ENCODE measurements around the gene POP5. TPM values are rescaled to one million over a fixed set of nuclear protein-coding genes. Genes with fewer than 3 reads are reported as not detected.
A peak's percentile ranks its signal among the peaks of the same experiment; 100 is the strongest.

POP5 gene
- total RNA-seq, 2 donors from 2014 or later: 23.9 to 45.8 TPM

DNA sequence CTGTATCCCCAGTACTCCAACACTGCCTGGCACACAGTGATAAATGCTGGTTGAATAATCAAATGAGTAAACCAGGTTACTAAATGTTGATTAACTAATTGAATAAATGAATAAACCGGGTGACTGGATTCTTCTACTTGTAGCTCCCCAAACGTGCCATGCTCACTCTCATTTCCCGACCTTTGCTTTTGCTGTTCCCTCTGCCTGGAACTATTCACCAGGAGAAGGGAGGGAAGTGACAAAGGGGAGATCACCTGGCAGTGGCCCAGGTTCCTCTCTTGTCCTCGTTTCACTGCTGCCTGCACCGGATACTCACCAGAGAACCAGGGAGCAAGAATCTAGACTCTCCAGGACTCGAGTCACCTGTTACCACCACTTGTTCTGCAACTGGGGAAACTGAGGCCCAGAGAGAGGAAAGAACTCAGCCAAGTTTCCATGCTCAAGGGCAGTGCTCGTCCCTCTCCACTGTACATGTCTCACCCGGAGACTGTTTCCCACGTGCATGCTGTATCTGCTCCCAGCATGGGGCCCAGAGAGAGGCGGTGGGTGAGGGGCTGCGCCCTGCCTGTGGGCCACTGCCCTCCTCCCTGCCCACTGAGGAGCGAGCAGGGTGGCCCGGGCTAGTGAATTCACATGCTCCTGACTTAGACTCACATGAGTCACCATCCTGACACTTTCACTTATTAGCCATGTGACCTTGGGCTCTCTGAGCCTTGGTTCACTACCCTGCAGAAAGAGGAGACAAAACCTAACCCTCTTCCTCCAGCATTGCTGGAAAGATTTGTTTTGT, 17.7 kb upstream of the POP5 start:
- ATAC-seq (peak; percentile 75), DNase-seq (peak in 3 of 4 donors; percentile 26 to 45 (median 42))
- no peaks in the 10 kb centered on the region for H3K9me3 ChIP-seq
- TF ChIP-seq, protein P1, sequence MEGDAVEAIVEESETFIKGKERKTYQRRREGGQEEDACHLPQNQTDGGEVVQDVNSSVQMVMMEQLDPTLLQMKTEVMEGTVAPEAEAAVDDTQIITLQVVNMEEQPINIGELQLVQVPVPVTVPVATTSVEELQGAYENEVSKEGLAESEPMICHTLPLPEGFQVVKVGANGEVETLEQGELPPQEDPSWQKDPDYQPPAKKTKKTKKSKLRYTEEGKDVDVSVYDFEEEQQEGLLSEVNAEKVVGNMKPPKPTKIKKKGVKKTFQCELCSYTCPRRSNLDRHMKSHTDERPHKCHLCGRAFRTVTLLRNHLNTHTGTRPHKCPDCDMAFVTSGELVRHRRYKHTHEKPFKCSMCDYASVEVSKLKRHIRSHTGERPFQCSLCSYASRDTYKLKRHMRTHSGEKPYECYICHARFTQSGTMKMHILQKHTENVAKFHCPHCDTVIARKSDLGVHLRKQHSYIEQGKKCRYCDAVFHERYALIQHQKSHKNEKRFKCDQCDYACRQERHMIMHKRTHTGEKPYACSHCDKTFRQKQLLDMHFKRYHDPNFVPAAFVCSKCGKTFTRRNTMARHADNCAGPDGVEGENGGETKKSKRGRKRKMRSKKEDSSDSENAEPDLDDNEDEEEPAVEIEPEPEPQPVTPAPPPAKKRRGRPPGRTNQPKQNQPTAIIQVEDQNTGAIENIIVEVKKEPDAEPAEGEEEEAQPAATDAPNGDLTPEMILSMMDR (IDR thresholded peaks at IDR 0.05): no peak
- no peak for TF ChIP-seq POLR2A (IDR thresholded peaks at IDR 0.05)
- intact Hi-C loops (cut with DNase I): no loop called here
- H3K4me3 ChIP-seq: no peak overlapping the region
- H3K27me3 ChIP-seq: no peaks in the 10 kb centered on the region
- H3K4me1 ChIP-seq: peaks cover 5% of the 10 kb centered on the region
- H3K27ac ChIP-seq: peak overlapping the region in 2 of 4 donors; percentile 24 to 51
- WGBS, 2 donors: 27 to 40% methylated on average over 11 to 13 of the region's 13 CpGs
- no peaks in the 10 kb centered on the region for H3K36me3 ChIP-seq (replicated peaks in 1 of 2; ENCODE audit: insufficient read depth in 1 of 2, low read depth in 2 of 2)

DNA sequence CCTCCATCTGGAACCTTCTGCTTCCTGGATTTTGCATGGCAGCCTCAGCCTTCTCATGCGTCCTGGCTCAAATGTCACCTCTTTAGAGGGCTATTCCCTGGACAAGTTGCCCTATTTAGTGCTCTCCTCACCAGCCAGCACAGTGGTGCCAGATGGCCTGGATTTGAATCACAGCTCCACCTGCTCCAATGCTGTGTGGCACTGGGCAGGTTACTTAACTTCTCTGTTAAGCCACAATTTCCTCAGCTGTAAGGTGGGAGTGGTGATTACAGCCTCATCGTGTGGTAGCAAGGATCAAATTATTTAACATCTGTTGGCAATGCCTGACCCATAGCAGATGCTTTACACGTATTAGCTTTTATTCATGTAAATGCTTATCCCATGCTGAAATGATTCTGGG, 16.7 kb upstream of the POP5 start:
- no peaks in the 10 kb centered on the region for H3K27me3 ChIP-seq
- no peak overlapping the region for H3K4me3 ChIP-seq
- DNase-seq: no peak
- no peaks in the 10 kb centered on the region for H3K36me3 ChIP-seq (replicated peaks in 1 of 2; ENCODE audit: insufficient read depth in 1 of 2, low read depth in 2 of 2)
- intact Hi-C loops (cut with DNase I): no loop called here
- no peaks in the 10 kb centered on the region for H3K9me3 ChIP-seq
- TF ChIP-seq, protein P1 (IDR thresholded peaks at IDR 0.05): no peak
- no peak for TF ChIP-seq POLR2A (IDR thresholded peaks at IDR 0.05)
- H3K27ac ChIP-seq: no peak overlapping the region
- WGBS, 2 donors: 62 to 68% methylated on average over 3 of the region's 3 CpGs
- ATAC-seq: no peak
- peaks cover 5% of the 10 kb centered on the region for H3K4me1 ChIP-seq

DNA sequence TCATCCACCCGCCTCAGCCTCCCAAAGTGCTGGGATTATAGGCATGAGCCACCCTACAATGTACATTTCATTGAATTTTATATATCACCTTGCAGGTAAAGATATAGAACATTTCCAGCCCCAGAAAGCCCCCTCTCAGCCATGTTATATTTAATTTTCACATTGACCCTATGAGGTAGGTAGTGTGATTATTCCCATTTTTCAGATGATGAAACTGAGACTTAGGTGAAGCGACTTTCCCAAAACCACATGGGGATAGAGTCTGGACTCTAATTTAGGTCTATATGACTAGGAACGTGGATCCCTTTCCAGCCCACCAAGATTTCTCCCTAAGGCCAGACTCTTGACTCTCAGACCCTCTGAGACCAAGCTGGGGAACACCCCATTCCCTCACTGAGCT, 15.7 kb upstream of the POP5 start:
- H3K27ac ChIP-seq: no peak overlapping the region
- intact Hi-C loops (cut with DNase I): no loop called here
- H3K9me3 ChIP-seq: no peaks in the 10 kb centered on the region
- 86 to 91% methylated on average over 3 of the region's 3 CpGs for WGBS, 2 donors
- no peaks in the 10 kb centered on the region for H3K27me3 ChIP-seq
- peaks cover 5% of the 10 kb centered on the region for H3K4me1 ChIP-seq
- DNase-seq (no peak), ATAC-seq (no peak)
- H3K4me3 ChIP-seq: no peak overlapping the region
- H3K36me3 ChIP-seq (replicated peaks in 1 of 2; ENCODE audit: insufficient read depth in 1 of 2, low read depth in 2 of 2): no peaks in the 10 kb centered on the region
- TF ChIP-seq, protein P1 (IDR thresholded peaks at IDR 0.05): no peak
- no peak for TF ChIP-seq POLR2A (IDR thresholded peaks at IDR 0.05)

DNA sequence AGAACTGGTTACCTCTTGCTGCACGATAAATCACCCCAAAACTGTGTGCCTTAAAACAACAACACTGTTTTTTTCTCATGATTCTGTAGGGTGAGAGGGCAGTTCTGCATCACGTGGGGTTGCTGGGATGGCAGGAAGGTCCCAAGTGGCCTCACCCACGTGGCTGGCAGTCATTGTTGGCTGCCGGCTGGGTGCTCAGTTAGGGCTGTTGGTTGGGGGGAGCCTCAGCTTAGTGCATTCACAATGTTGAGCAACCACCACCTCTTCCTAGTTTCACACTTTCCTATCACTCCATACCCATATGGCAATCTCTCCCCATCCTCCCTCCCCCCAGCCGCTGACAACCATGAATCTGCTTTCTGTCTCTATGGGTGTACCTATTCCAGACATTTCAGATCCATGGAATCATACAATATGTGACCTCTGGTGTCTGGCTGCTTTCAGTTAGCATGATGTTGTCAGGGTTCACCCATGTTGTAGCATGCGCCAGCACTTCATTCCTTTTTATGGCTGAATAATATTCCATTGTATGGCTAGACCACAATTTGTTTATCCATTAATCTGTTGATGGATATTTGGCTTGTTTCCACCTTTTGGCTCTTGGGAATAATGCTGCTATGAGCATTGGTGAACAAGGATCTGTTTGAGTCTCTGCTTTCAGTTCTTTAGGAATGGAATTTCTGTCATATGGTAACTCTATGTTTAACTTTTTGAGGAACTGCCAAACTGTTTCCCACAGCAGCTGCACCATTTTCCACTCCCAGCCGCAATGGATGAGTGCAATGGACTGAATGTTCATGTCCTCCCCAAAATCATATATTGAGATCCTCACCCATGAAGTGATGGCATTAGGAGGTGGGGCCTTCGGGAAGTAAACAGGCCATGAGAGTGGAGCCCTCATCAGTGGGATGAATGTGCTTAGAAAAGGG, 11.2 kb upstream of the POP5 start:
- no peaks in the 10 kb centered on the region for H3K36me3 ChIP-seq (replicated peaks in 1 of 2; ENCODE audit: insufficient read depth in 1 of 2, low read depth in 2 of 2)
- H3K4me1 ChIP-seq: no peaks in the 10 kb centered on the region
- 67 to 76% methylated on average over 8 of the region's 8 CpGs for WGBS, 2 donors
- H3K27ac ChIP-seq: no peak overlapping the region
- H3K9me3 ChIP-seq: no peaks in the 10 kb centered on the region
- intact Hi-C loops (cut with DNase I): no loop called here
- H3K27me3 ChIP-seq: no peaks in the 10 kb centered on the region
- no peak for ATAC-seq
- H3K4me3 ChIP-seq: no peak overlapping the region
- no peak for TF ChIP-seq POLR2A (IDR thresholded peaks at IDR 0.05)
- TF ChIP-seq, protein P1 (IDR thresholded peaks at IDR 0.05): no peak
- DNase-seq: no peak
